Measurements from ENCODE around the gene NDUFAF5. TPM values are rescaled to one million over a fixed set of nuclear protein-coding genes. Genes with fewer than 3 reads are reported as not detected.
"Not testable (repeated sequence)": the region's sequence is repeated elsewhere in the genome, so short reads cannot be mapped to it uniquely, and the experiment has no call there.

Gene NDUFAF5, protein sequence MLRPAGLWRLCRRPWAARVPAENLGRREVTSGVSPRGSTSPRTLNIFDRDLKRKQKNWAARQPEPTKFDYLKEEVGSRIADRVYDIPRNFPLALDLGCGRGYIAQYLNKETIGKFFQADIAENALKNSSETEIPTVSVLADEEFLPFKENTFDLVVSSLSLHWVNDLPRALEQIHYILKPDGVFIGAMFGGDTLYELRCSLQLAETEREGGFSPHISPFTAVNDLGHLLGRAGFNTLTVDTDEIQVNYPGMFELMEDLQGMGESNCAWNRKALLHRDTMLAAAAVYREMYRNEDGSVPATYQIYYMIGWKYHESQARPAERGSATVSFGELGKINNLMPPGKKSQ
- 16.5 TPM for total RNA-seq

DNA sequence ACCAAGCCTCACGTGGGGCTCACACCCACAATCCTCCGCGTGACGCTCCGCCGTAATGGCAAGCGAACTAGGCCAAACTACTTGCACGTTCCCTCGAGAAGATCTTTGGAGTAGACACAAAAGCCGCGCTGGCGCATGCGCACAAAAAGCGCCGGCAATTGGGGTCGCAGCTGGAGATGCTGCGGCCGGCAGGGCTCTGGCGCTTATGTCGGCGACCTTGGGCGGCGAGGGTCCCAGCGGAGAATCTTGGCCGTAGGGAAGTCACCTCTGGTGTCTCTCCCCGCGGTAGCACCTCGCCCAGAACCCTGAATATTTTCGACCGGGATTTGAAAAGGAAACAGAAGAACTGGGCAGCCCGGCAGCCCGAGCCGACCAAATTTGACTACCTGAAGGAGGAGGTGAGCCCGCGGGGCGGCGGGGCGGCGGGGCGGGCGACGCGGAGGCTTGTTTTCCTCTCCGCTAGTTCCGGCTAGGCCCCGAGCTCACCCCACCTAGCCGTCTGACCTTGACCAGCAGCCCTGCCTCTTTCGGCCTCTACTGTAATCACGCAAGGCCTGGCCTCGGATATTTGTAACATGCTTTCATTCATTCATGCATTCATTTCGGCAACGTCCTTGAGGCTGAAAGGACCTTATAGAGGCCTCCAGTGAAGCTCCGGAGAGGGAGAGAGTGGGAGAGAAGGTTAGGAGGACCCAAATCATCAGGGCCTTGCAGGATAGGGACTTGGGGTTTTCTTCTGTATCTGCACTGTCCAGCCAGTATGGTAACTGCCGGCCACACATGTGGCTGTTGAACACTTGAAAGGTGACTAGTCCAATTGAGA is at the start of gene NDUFAF5, which contains the start of gene ESF1:
Gene NDUFAF5 (plus strand): TSS at position 136 of the 823 bp plus-strand sequence. CDS start 41 bp downstream, at position 177.
Gene ESF1 (minus strand): TSS at position 27 of the 823 bp plus-strand sequence. CDS start 1,779 bp downstream, outside the sequence.
- DNase-seq, result peak; percentile 99

DNA sequence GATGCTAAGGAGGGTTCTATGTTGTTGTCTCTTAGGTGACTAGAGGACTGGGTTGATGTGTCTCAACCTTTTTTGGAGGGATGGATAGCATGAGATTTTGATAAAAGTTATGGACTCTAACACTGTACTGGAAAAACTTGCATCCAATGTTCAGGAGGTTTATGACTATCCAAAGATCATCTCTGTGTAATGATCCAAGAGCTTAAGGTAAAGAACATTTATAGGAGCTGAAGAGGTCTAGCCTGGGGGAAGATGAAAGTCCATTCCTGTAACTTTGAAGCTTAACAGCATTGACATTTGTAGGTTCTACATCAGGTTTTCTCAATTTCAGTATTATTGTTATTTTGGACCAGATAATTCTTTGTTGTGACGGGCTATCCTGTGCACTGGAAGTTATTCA is 49.0 kb upstream of the NDUFAF5 start:
- no peak for DNase-seq

DNA sequence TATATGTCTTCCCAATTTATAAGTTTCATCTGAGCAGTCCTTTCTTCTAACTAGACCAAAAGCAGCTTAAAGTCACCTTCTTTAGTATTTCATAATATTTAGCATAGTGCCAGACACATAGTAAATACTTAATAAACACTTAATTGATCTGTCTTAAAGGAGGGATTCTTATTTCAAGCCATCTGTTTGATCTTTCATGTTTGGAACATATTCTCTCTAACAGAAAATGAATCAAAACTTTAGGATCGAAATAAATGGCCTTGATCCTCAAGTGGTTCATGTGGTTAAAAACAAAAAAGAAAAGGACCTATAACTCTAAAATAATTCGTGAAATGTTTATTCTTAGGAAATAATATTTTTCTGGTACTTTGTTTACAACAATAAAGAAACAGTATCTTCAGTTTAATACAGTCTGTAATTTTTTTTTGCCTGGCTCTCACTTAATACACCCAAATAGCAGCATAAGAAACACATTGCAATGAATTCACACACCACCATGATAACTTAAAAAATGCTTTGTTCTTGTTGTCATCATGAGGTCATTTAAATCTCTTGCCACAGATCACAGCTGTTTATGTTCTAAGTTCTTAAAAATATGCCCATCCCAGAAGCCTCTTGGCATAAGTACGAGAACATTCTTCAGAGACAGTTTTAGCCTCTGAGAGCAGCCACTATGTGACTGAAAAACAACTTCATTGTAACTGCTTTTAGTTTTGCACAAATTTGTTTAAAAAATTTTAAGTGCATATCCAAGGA is 48.2 kb upstream of the NDUFAF5 start:
- DNase-seq, result peak; percentile 69

DNA sequence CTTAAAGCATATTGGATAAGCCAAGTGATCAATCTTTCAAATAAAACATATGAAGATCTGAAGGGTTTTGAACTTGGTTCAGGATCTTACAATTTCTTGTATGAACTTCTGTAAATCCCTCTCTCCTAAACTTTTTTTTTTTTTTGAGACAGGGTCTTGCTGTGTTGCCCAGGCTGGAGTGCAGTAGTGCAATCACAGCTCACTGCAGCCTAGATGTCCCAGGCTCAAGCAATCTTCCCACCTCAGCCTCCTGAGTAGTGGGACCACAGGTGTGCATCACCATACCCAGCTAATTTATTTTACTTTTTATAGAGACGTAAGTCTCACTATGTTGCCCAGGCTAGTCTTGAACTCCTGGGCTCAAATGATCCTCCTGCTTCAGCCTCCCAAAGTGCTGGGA is 46.6 kb upstream of the NDUFAF5 start:
- not testable (repeated sequence) for DNase-seq

DNA sequence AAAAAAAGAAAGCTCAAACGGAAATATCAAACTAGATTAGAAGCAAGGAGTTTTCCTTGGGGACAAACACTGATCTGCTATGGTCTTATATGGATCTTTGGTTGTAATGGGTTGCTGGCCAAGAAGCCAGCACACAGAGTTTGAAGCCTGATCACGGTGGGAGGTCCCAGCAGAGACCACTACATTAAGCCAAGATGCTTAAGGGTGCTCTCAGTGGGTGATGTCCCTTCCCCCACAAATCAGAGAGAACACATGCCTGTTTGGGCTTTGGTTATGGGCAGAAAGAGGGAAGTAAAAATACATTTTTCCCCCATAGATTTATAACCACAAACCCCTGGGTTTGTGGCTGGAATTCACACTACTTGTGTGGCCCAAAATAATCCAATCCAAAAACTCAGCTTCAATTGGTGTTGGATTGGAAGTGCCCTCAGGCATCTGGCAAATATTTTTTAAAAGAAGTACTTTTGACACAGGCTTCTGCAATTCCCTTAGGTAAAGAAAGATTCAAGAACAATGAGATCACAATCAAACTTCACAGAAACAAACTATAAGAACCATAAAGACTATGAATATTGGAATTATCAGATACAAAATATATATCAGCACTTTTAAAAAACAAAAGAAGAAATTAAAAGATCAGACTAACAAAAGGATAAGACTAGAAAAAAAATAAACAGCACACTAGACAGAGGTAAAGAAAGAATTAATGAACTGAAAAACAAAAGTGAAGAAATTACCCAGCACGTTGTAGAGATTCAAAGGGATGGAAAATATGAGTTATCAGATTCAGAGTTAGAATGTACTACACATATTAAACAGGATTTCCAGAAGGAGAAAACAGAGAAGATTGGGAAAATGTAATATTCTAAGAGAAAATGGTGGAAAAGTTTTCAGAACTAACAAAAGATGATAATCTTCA is 44.8 kb upstream of the NDUFAF5 start:
- DNase-seq, result no peak

DNA sequence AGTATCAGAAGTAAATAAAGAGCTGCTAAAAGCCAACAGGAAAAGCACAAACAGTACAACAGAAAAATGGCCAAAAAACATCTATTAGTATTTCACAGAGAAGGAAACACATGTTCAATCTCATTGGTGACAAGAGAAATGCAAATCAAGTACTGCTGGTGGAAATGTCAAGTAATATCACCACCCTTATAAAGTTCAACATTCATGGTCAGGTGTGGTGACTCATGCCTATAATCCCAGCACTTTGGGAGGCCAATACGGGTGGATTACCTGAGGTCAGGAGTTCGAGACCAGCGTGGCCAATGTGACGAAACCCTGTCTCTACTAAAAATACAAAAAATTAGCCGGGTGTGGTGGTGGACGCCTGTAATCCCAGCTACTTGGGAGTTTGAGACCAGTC is 42.9 kb upstream of the NDUFAF5 start:
- no peak for DNase-seq

DNA sequence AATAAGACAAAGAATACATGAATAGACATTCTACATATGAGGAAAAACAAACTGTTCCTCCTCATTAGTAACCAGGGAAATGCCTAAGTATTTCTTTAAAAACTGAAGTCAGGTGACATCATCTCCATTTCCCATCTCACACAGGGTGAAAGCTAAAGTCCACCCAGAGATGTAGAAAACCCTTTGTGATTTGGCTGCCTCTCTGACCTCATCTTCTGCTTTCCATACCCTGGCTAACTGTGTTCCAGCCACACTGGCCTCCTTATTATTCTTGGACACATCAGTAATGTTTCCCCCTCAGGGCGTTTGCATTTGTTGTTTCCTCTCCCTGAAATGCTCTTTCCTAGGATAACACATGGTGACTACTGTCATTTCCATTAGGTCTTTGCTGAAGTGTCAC is 40.5 kb upstream of the NDUFAF5 start:
- DNase-seq, result no peak

DNA sequence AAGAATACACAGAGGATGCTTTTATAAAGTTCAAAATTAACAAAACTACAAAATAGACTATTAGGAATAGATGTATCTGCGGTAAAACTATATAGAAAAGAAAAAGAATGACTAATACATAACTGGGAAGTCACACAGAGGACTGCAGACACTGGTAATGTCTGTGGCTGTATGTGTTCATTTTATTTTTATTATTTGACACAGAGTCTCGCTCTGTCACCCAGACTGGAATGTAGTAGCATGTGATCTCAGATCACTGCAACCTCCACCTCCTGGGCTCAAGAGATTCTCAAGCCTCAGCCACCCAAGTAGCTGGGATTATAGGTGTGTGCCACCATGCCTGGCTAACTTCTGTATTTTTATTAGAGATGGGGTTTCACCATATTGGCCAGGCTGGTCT is 39.0 kb upstream of the NDUFAF5 start:
- DNase-seq, result no peak

DNA sequence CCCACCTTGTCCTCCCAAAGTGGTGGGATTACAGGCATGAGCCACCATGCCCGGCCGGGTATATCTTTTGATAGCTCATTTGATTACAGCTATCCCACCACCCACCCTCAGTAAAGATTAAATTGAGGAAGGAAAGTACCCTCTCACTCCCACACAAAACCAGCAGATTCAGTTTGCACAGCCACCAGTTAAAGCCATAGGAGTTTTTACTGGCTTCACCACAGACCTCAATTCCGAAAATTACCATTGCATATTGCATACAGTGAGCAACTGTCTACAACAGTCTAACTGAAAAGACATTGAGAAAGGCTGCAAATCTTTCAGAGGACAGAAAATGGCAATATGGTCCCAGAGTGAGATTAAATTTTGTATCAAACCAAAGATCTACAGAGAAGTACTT is 35.0 kb upstream of the NDUFAF5 start:
- no peak for DNase-seq

DNA sequence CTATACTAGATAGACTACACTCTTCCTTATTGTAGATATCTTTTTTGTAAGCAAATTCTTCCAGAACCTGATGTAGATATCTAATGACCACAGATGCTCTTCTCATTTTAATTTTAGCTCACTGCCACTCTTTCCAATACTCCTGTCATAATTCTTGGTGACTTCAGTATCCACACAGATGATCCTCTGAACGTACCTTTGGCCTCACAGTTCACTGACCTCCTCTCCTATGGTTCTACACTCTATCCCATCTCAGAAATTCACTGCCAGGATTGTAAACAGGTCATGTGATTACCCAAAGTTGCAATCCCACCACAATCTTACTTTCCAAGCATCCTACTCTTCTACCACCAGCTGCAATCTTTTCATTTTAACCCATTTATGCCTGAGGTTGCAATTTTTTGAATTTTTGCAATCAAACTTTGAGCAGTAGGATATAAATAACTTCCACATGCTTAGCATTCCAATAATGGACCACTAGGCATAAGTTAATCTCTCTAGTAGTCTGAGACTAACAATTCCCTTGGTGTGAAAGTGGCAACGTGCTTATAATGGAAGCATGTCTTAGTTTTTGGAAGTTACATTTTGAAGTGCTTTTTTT is 31.3 kb upstream of the NDUFAF5 start:
- no peak for DNase-seq

DNA sequence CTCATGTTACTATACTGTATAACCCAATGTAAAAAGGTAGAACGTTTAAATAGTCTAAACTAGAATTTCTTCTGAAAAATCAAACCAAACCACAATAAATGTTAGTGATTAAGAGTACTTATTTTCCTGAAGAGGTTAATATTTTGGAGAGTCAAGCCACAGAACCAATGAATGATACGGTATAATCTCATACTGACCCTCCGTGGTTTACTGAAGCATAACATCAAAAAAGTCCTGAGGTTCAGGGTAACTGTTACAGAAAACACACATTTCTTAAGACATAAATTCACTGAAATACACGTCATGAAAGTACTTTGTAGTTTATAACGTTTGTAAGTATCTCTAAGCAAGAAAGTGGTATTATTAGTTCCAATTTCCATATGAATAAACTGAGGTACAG is 29.0 kb upstream of the NDUFAF5 start:
- no peak for DNase-seq

DNA sequence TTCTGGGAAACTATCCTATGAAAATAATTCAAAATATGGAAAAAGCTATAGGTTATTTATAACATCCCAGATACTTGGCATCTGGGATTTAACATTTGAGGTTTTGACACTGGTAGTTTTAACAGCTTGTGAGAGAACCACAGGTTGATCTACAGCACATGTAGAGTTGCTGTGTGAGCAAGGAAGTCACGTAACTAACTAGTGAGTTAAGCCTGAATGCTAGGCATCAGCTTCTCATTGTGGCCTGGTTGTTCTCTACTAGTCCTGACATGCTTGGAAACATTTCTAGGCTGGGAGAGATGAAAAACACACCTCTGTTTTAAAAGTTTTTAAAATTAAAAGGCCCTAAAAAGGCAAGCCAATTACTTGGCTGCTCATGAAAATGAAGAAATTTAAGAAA is 28.3 kb upstream of the NDUFAF5 start:
- peak; percentile 11 for DNase-seq

DNA sequence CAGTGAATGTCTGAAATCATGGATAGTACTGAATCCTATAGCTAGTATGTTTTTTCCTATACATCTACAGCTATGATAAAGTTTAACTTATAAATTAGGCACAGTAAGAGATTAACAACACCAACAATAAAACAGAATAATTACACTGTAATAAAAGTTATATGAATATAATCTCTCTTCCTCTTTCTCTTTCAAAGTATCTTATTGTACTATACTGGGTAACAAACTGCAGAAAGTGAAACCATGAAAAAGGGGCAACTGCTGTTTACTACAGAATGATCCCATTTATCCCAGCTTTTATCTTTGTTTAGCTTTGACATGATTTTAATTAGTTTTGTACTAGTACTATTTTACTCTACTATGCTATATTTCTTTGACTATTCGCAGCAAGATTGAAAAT is 25.9 kb upstream of the NDUFAF5 start:
- DNase-seq, result no peak

DNA sequence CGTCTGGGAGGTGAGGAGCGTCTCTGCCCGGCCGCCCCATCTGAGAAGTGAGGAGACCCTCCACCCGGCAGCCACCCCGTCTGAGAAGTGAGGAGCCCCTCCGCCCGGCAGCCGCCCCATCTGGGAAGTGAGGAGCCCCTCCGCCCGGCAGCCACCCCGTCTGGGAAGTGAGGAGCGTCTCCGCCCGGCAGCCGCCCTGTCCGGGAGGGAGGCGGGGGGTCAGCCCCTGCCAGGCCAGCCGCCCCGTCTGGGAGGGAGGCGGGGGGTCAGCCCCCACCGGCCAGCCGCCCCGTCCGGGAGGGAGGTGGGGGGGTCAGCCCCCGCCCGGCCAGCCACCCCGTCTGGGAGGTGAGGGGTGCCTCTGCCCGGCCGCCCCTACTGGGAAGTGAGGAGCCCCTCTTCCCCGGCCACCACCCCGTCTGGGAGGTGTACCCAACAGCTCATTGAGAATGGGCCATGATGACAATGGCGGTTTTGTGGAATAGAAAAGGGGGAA is 24.3 kb upstream of the NDUFAF5 start:
- not testable (repeated sequence) for DNase-seq

DNA sequence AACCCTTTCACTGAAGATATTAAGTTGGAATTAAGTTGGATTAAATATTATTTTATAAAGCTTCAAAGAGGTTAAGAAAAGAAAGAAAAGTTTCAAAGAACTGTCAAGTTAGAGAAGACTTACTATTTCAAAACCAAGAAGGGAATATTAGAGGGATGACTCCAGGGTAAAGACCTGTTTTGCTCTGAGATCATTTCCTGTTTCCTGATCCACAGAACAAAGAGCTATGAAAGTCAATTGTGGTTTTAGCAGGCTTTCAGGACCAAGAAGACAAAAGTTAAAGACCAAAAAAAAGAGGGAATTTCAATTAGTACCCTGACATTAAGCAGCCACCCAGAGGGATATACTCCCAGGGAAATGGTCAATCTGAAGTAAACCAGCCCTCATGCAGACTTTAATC is 19.5 kb upstream of the NDUFAF5 start:
- no peak for DNase-seq

DNA sequence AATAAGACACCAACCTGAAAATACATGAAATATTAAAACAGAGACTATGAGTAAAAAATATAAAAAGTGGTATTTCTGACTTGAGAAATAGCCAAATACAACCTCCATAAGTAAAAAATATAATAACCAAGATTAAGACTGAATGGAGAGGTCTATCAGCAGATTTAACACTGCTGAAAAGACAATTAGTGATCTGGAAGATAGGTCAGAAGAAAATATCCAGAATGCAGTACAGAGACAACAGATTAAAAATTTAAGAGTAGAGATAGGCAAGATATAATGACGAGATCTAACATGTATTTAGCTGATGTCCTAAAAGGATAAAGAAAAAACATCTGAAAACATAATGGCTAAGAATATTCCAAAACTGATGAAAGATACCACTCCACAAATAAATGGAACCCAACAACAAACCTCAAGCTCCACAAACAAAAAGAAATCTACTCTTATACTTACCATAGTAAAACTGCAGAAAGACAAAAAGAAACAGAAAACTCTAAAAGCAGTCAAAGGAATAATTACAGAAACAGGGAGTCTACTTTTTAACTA is 18.9 kb upstream of the NDUFAF5 start:
- DNase-seq, result no peak

DNA sequence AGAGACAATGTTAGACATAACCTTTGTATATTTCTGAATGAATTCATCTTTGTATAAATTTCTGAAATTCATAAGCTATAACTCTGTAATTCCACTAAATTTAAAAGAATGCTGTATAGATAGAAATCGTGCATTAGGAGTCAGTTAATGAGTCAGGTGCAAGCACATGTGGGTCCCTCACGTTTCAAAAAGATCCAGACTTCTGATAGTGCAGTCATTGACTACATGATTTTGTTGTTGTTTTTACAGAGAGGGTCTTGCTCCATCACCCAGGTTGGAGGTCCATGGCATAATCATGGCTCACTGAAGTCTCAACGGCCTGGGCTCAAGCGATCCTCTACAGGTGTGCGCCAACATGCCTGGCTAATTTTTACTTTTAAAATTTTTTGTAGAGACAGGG is 14.7 kb upstream of the NDUFAF5 start:
- no peak for DNase-seq

DNA sequence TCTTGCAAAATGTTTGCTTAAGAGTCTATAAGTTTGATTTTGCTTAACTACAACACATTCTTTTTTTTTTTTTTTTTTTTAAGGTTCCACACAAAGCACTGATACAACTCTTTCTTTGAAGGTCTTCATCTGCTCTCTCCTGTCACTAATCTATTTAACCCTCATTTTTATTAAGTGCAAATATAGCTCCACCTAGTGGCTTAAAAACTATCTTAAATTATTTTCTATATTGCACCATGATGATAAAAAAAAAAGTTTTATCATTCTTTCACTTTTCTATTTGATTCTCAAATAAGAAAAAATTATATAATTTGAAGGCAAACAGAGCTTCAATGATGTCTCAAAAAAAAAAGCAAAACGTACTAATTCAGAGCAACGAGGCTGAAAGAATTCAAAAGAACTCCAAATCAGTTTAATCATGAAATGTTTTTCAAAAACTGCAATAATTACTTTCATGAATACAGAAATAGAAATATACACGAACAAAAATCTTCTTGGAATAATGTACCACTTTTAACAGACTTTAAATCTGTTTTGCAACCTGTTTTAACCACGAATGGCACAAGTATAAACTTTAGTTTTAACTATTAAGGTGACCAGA is 12.9 kb upstream of the NDUFAF5 start:
- DNase-seq, result peak; percentile 35

DNA sequence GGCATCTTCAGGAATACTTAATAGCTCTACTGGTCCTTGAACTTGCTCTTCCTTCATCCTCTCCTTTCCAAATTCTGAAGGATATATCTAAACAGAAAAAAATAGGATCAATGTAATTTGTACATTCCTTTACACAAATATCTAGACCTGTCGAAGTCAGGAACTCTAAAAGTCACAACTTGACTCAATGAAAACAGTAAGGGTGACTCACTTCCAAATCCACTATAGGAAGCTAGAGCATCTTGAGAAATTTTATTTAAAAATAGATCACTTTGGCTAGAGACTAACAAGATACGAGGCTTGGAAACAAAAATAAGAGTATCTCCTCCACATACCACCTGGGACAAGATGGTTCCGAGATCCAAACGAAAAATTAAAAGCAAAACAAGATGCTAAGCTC is 12.3 kb upstream of the NDUFAF5 start:
- no peak for DNase-seq

DNA sequence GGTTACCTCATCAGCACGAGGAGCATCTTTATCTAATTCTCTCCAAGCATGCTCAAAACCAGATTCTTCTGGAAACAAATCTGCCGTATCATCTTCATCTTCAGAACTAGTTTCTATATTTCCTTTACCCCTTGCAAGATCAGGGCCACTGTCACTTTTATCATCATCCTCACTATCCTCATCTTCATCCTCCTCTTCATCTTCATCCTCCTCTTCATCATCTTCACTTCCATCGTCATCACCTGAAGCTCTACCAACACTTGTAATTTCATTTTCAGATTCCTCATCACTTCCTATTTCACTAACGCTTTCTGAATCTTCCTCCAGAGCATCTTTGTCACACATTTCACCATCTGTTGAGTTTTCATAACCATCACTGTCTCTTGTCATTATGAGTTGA is 9.0 kb upstream of the NDUFAF5 start:
- DNase-seq, result no peak

Data from tongue (tissue), 2 donors.